IPS-NIHi11 (cell line): ENCODE data around the gene MCM8.

Experiments used
- DNase-seq: peaks from one replicate; pipeline ENCODE4 v3.0.0; 2012; ENCODE audit warnings: mixed read lengths, low spot score

Gene MCM8

GRCh38 chr20:6044115-6044514 lies 93.7 kb downstream of the MCM8 start:
- DNase-seq: peak; percentile 46

GRCh38 chr20:6045566-6045965 lies 95.1 kb downstream of the MCM8 start:
- DNase-seq: no peak

GRCh38 chr20:6046432-6046831 lies 96.0 kb downstream of the MCM8 start:
- no peak for DNase-seq

GRCh38 chr20:6048391-6048790 lies 97.9 kb downstream of the MCM8 start:
- DNase-seq: no peak
